DOHH2 (cell line): ENCODE measurements around the gene VWA1.

ENCODE experiments used
- H3F3A ChIP-seq: fragments of 200-600 bp; sonication (generic), shearing (Covaris generic); 2 replicates; pipeline ENCODE4 v1.6.0; 2016; ENCODE audit warnings: antibody characterized with exemption, mild to moderate bottlenecking; ENCODE audit not compliant: control insufficient read depth, insufficient read depth
- H3K27ac ChIP-seq: fragments of 200-600 bp; sonication (generic); 2 replicates; pipeline ENCODE4 v1.5.1; 2014; ENCODE audit warnings: low read depth, mild to moderate bottlenecking, low read length, moderate library complexity
- H3K27me3 ChIP-seq: fragments of 200-600 bp; sonication (generic); 2 replicates; pipeline ENCODE4 v1.6.1; 2014; ENCODE audit warnings: mild to moderate bottlenecking, low read length, mixed read lengths; ENCODE audit not compliant: control insufficient read depth
- H3K36me3 ChIP-seq: fragments of 200-600 bp; sonication (generic); 2 replicates; pipeline ENCODE4 v1.6.1; 2014; ENCODE audit warnings: mild to moderate bottlenecking, low read length, moderate library complexity, mixed read lengths; ENCODE audit not compliant: control insufficient read depth
- H3K4me1 ChIP-seq: fragments of 200-600 bp; sonication (generic); 2 replicates; pipeline ENCODE4 v1.6.1; 2014; ENCODE audit warnings: mild to moderate bottlenecking, low read length, mixed read lengths; ENCODE audit not compliant: control insufficient read depth
- H3K4me2 ChIP-seq: fragments of 200-600 bp; sonication (generic); 2 replicates; pipeline ENCODE4 v1.6.0; 2014; ENCODE audit warnings: mild to moderate bottlenecking, low read length, moderate library complexity
- H3K4me3 ChIP-seq: fragments of 200-600 bp; sonication (generic); 2 replicates; pipeline ENCODE4 v1.5.1; 2014; ENCODE audit warnings: mild to moderate bottlenecking, low read length, mixed read lengths
- H3K79me2 ChIP-seq: fragments of 200-600 bp; sonication (generic); 2 replicates; pipeline ENCODE4 v1.6.1; 2014; ENCODE audit warnings: mild to moderate bottlenecking, low read length, mixed read lengths; ENCODE audit not compliant: control insufficient read depth
- H3K9me2 ChIP-seq: fragments of 200-600 bp; sonication (generic); replicated peaks from 2 replicates; pipeline ENCODE4 v1.6.1; 2014; ENCODE audit warnings: mild to moderate bottlenecking, low read length, mixed read lengths; ENCODE audit not compliant: control insufficient read depth
- H3K9me3 ChIP-seq: fragments of 200-600 bp; sonication (generic); 2 replicates; pipeline ENCODE4 v1.6.1; 2014; ENCODE audit warnings: antibody characterized with exemption, low read length, mixed read lengths; ENCODE audit not compliant: control insufficient read depth, insufficient read depth
- H4K20me1 ChIP-seq: fragments of 200-600 bp; sonication (generic); 2 replicates; pipeline ENCODE4 v1.6.0; 2014; ENCODE audit warnings: low read depth, mild to moderate bottlenecking, antibody characterized with exemption, low read length, moderate library complexity; ENCODE audit not compliant: control insufficient read depth, insufficient read depth
- EZH2phosphoT487 ChIP-seq: fragments of 200-600 bp; sonication (generic); IDR thresholded peaks from 2 replicates; pipeline ENCODE4 v1.6.1; 2017; ENCODE audit warnings: borderline replicate concordance, mild to moderate bottlenecking, antibody characterized with exemption, low read length, moderate library complexity, mixed read lengths
- TF ChIP-seq, protein P1 (sequence below): fragments of 200-600 bp; sonication (generic); IDR thresholded peaks from one replicate; pipeline ENCODE4 v1.5.1; 2014; ENCODE audit warnings: antibody characterized with exemption, mild to moderate bottlenecking, low read depth, low read length; ENCODE audit not compliant: poor library complexity, severe bottlenecking

Gene VWA1

GRCh38 chr1:1438531-1439381, 3.3 kb downstream of the VWA1 start:
- 0 out of 2 replicates have a peak, but pooled peaks cover under 1% of the 10 kb centered on the region for H3K4me1 ChIP-seq
- no peaks in the 10 kb centered on the region for H3K36me3 ChIP-seq
- H3K4me3 ChIP-seq = no peak overlapping the region
- no peak overlapping the region for H3K4me2 ChIP-seq
- H3K27me3 ChIP-seq = peaks cover 16% of the 10 kb centered on the region
- H3F3A ChIP-seq = no peaks in the 10 kb centered on the region
- no peak for TF ChIP-seq EZH2phosphoT487
- TF ChIP-seq, protein P1, sequence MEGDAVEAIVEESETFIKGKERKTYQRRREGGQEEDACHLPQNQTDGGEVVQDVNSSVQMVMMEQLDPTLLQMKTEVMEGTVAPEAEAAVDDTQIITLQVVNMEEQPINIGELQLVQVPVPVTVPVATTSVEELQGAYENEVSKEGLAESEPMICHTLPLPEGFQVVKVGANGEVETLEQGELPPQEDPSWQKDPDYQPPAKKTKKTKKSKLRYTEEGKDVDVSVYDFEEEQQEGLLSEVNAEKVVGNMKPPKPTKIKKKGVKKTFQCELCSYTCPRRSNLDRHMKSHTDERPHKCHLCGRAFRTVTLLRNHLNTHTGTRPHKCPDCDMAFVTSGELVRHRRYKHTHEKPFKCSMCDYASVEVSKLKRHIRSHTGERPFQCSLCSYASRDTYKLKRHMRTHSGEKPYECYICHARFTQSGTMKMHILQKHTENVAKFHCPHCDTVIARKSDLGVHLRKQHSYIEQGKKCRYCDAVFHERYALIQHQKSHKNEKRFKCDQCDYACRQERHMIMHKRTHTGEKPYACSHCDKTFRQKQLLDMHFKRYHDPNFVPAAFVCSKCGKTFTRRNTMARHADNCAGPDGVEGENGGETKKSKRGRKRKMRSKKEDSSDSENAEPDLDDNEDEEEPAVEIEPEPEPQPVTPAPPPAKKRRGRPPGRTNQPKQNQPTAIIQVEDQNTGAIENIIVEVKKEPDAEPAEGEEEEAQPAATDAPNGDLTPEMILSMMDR = no peak
- H3K9me2 ChIP-seq = no peaks in the 10 kb centered on the region
- H3K9me3 ChIP-seq = no peaks in the 10 kb centered on the region
- H3K79me2 ChIP-seq = no peaks in the 10 kb centered on the region
- no peaks in the 10 kb centered on the region for H4K20me1 ChIP-seq
- H3K27ac ChIP-seq = no peak overlapping the region

DNA sequence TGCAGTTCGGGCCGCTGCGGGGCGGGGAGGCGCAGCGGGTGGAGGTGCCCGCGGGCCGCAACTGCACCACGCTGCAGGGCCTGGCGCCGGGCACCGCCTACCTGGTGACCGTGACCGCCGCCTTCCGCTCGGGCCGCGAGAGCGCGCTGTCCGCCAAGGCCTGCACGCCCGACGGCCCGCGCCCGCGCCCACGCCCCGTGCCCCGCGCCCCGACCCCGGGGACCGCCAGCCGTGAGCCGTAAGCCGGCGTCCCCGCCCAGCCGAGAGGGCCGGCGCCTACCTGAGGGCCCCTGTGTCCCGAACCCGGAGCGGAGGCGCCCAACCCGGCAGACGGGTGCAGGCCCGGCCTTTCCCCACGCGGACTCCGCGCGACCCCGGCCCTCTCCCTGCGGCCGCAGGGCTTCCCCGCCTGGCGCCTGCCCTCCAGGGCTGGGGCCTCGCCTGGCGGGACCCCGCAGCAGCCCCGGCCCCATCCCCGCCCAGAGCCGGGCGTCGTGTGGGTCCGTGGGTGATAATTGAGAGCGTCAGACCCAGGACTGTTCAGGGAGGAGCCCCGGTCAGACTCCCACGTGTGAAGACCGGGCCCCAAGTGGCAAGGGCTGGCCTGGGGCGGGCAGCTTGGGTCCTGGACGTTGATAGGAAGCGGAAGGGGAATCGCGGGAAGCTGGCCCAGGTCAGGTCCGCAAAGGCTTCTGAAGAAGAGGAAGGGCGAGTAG, 4.2 kb downstream of the VWA1 start:
- no peaks in the 10 kb centered on the region for H3K9me2 ChIP-seq
- H3K9me3 ChIP-seq = no peaks in the 10 kb centered on the region
- no peak overlapping the region for H3K4me2 ChIP-seq
- no peaks in the 10 kb centered on the region for H3F3A ChIP-seq
- no peaks in the 10 kb centered on the region for H3K79me2 ChIP-seq
- H3K4me3 ChIP-seq = no peak overlapping the region
- peaks cover 7% of the 10 kb centered on the region for H3K27me3 ChIP-seq
- H3K4me1 ChIP-seq = no peaks in the 10 kb centered on the region
- TF ChIP-seq EZH2phosphoT487 = no peak
- TF ChIP-seq, protein P1 = no peak
- H4K20me1 ChIP-seq = no peaks in the 10 kb centered on the region
- no peaks in the 10 kb centered on the region for H3K36me3 ChIP-seq
- H3K27ac ChIP-seq = no peak overlapping the region

- Histone ChIP-seq H3K79me2 (no peaks in the 10 kb centered on the region), H3K9me2 (no peaks in the 10 kb centered on the region), H3K9me3 (no peaks in the 10 kb centered on the region), H4K20me1 (no peaks in the 10 kb centered on the region), H3K27me3 (no peaks in the 10 kb centered on the region), H3K36me3 (no peaks in the 10 kb centered on the region), H3F3A (no peaks in the 10 kb centered on the region), H3K4me2 (no peak overlapping the region), H3K4me1 (no peaks in the 10 kb centered on the region), H3K27ac (no peak overlapping the region), H3K4me3 (no peak overlapping the region)
- TF ChIP-seq, protein P1 = no peak
- no peak for TF ChIP-seq EZH2phosphoT487
Measured at GRCh38 chr1:1440262-1441001, 4.9 kb downstream of the VWA1 start.
